Measurements from ENCODE around the gene LGALS16. TPM values are rescaled to one million over a fixed set of nuclear protein-coding genes. Genes with fewer than 3 reads are reported as not detected.

Gene LGALS16
- total and polyA plus RNA-seq, 2 donors (not counting 3 experiments of a cell fraction or from before 2014, with no cell fraction given) = not detected

DNA sequence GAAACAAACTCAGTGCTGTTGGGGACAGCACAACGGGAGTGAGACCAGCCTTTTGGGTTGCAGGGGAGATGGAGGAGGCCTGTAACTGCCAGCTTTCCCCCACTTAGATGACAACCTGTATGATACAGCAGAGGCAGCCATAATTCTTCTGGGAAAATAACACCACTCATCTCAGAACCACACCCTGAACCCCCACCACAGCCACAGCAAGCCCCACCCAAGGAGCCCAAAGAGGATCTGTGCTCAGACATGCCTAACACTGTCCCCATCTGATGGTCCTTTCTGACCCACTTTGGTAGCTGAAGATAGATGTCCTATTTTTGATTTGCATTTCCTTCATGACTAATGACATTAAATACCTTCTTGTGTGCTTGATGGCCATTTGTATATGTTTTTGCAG lies 38.0 kb upstream of the LGALS16 start:
- Histone ChIP-seq H3K36me3 (ENCODE audit: control insufficient read depth in 2 of 2, extremely low read depth in 1 of 2, insufficient read depth in 2 of 2, low read length in 2 of 2) (no peaks in the 10 kb centered on the region), H3K9me1 (replicated peaks; ENCODE audit: control insufficient read depth, extremely low read depth, insufficient read depth, low read length) (no peaks in the 10 kb centered on the region), H3K4me2 (ENCODE audit: insufficient read depth, low read length) (no peak overlapping the region), H3K27me3 (ENCODE audit: control insufficient read depth in 2 of 2, insufficient read depth in 2 of 2, low read length in 2 of 2) (no peaks in the 10 kb centered on the region), H3K4me3 (replicated peaks in 1 of 3; ENCODE audit: insufficient read depth in 1 of 3, low read depth in 1 of 3, low read length in 3 of 3) (no peak overlapping the region), H3K4me1 (ENCODE audit: control insufficient read depth, extremely low read depth, insufficient read depth, low read length) (no peaks in the 10 kb centered on the region), H4K20me1 (replicated peaks; ENCODE audit: control insufficient read depth, extremely low read depth, insufficient read depth, low read length) (no peaks in the 10 kb centered on the region), H3K27ac (ENCODE audit: insufficient read depth, low read depth, low read length) (no peak overlapping the region), H3K9me3 (replicated peaks; ENCODE audit: control insufficient read depth, insufficient read depth, low read length) (no peaks in the 10 kb centered on the region), H2AFZ (ENCODE audit: low read depth, low read length) (no peak overlapping the region), H3K79me2 (ENCODE audit: control insufficient read depth, insufficient read depth, low read length) (no peaks in the 10 kb centered on the region), H3K9ac (replicated peaks; ENCODE audit: extremely low read depth, insufficient read depth, low read length) (no peak overlapping the region)
- DNase-seq (ENCODE audit: low read depth, low spot score) (no peak), FAIRE-seq (no peak)
- TF ChIP-seq POLR2A (IDR thresholded peaks at IDR 0.05; ENCODE audit: low read depth, low read length) (no peak), MYC (IDR thresholded peaks at IDR 0.05; ENCODE audit: low read depth, low read length) (no peak), FOS (IDR thresholded peaks at IDR 0.05; ENCODE audit: borderline replicate concordance, insufficient read depth, low read length) (no peak), POLR2AphosphoS5 (IDR thresholded peaks at IDR 0.05; ENCODE audit: insufficient read depth, low read depth, low read length) (no peak), EZH2 (IDR thresholded peaks at IDR 0.05; ENCODE audit: borderline replicate concordance, low read depth, low read length, severe bottlenecking) (no peak)
- TF ChIP-seq, protein P1, sequence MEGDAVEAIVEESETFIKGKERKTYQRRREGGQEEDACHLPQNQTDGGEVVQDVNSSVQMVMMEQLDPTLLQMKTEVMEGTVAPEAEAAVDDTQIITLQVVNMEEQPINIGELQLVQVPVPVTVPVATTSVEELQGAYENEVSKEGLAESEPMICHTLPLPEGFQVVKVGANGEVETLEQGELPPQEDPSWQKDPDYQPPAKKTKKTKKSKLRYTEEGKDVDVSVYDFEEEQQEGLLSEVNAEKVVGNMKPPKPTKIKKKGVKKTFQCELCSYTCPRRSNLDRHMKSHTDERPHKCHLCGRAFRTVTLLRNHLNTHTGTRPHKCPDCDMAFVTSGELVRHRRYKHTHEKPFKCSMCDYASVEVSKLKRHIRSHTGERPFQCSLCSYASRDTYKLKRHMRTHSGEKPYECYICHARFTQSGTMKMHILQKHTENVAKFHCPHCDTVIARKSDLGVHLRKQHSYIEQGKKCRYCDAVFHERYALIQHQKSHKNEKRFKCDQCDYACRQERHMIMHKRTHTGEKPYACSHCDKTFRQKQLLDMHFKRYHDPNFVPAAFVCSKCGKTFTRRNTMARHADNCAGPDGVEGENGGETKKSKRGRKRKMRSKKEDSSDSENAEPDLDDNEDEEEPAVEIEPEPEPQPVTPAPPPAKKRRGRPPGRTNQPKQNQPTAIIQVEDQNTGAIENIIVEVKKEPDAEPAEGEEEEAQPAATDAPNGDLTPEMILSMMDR (IDR thresholded peaks at IDR 0.05; ENCODE audit: extremely low read depth in 1 of 2, insufficient read depth in 1 of 2, low read depth in 1 of 2, low read length in 2 of 2) = no peak
- dilution Hi-C loops (cut with MboI; ENCODE audit: extremely low pct_ligation_motif_present, low sequenced_read_pairs) (no loop called here), intact Hi-C loops (cut with micrococcal nuclease) (no loop called here)
- BruUV-seq (replicated peaks) = no TSS peak
- POLR2A ChIA-PET = no interaction called here
- CTCF ChIA-PET = no interaction called here

DNA sequence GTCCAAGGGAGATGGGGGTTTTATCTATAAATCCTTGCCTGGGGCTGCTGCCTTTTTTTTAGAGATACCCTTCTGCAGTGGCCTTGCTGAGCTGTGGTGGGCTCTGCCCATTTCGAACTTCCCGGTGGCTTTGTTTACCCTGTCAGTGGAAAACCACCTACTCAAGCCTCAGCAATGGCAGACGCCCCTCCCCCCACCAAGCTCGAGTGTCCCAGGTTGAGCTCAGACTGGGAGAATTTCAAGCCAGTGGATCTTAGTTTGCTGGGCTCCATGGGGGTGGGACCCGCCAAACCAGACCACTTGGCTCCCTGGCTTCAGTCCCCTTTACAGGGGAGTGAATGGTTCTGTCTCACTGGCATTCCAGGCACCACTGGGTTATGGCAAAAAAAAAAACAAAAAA lies 31.8 kb upstream of the LGALS16 start:
- ChIA-PET POLR2A (no interaction called here), CTCF (no interaction called here)
- H3K36me3 ChIP-seq (ENCODE audit: control insufficient read depth in 2 of 2, extremely low read depth in 1 of 2, insufficient read depth in 2 of 2, low read length in 2 of 2) = no peaks in the 10 kb centered on the region
- H3K4me2 ChIP-seq (ENCODE audit: insufficient read depth, low read length) = no peak overlapping the region
- H3K4me1 ChIP-seq (ENCODE audit: control insufficient read depth, extremely low read depth, insufficient read depth, low read length) = no peaks in the 10 kb centered on the region
- no peak overlapping the region for H3K4me3 ChIP-seq (replicated peaks in 1 of 3; ENCODE audit: insufficient read depth in 1 of 3, low read depth in 1 of 3, low read length in 3 of 3)
- no peaks in the 10 kb centered on the region for H3K9me1 ChIP-seq (replicated peaks; ENCODE audit: control insufficient read depth, extremely low read depth, insufficient read depth, low read length)
- no peak for FAIRE-seq
- BruUV-seq (replicated peaks) = no TSS peak
- no peak for DNase-seq (ENCODE audit: low read depth, low spot score)
- no peak overlapping the region for H3K27ac ChIP-seq (ENCODE audit: insufficient read depth, low read depth, low read length)
- H3K79me2 ChIP-seq (ENCODE audit: control insufficient read depth, insufficient read depth, low read length) = no peaks in the 10 kb centered on the region
- intact Hi-C loops (cut with micrococcal nuclease) = no loop called here
- no peaks in the 10 kb centered on the region for H3K27me3 ChIP-seq (ENCODE audit: control insufficient read depth in 2 of 2, insufficient read depth in 2 of 2, low read length in 2 of 2)
- no peaks in the 10 kb centered on the region for H3K9me3 ChIP-seq (replicated peaks; ENCODE audit: control insufficient read depth, insufficient read depth, low read length)
- no peak overlapping the region for H2AFZ ChIP-seq (ENCODE audit: low read depth, low read length)
- no peaks in the 10 kb centered on the region for H4K20me1 ChIP-seq (replicated peaks; ENCODE audit: control insufficient read depth, extremely low read depth, insufficient read depth, low read length)
- H3K9ac ChIP-seq (replicated peaks; ENCODE audit: extremely low read depth, insufficient read depth, low read length) = no peak overlapping the region
- TF ChIP-seq GATA2 (IDR thresholded peaks at IDR 0.05; ENCODE audit: insufficient read depth, insufficient read length, low read depth, low read length) = no peak
- no peak for TF ChIP-seq POLR2A (IDR thresholded peaks at IDR 0.05; ENCODE audit: low read depth, low read length)
- no peak for TF ChIP-seq JUN (IDR thresholded peaks at IDR 0.05; ENCODE audit: borderline replicate concordance, insufficient read depth, insufficient read length, low read depth)
- TF ChIP-seq MAX (IDR thresholded peaks at IDR 0.05; ENCODE audit: insufficient read depth, insufficient read length) = no peak
- no peak for TF ChIP-seq MYC (IDR thresholded peaks at IDR 0.05; ENCODE audit: low read depth, low read length)
- no peak for TF ChIP-seq EZH2 (IDR thresholded peaks at IDR 0.05; ENCODE audit: borderline replicate concordance, low read depth, low read length, severe bottlenecking)
- no peak for TF ChIP-seq FOS (IDR thresholded peaks at IDR 0.05; ENCODE audit: borderline replicate concordance, insufficient read depth, low read length)
- no peak for TF ChIP-seq POLR2AphosphoS5 (IDR thresholded peaks at IDR 0.05; ENCODE audit: insufficient read depth, low read depth, low read length)
- TF ChIP-seq, protein P1 (IDR thresholded peaks at IDR 0.05; ENCODE audit: extremely low read depth in 1 of 2, insufficient read depth in 1 of 2, low read depth in 1 of 2, low read length in 2 of 2) = no peak
- dilution Hi-C loops (cut with MboI; ENCODE audit: extremely low pct_ligation_motif_present, low sequenced_read_pairs) = no loop called here

Data from endothelial cell of umbilical vein (primary cell).